HG03159 (cell line): ENCODE measurements around the gene EBF3.

Source experiments
- ATAC-seq: cut with Tn5 transposase; IDR thresholded peaks from one replicate; pipeline ENCODE4 v1.9.1; 2021; ENCODE audit warnings: mild to moderate bottlenecking, moderate library complexity; ENCODE audit not compliant: unreplicated experiment

Gene EBF3

DNA sequence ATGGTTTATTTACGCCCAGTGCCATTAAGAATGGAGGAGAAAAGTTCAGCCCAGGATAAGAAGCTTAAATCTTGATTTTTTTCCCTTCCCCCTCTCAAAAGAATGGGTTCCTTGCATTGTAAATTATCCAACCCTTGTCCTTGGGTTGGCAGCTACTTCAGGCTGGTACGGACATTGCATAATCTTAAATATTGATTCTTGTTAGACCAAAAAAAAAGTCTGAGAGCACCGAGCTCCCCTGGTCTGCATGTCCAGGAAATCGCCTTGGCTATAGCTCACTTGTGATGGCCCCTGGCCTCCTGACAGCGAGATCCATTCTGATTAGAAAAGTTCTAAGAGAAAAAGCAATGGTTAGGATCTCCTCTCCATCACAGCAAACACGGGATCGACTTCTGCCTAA, 151.7 kb downstream of the EBF3 start:
- ATAC-seq = no peak

GRCh38 chr10:129811208-129811607, 152.9 kb downstream of the EBF3 start:
- ATAC-seq = no peak

- ATAC-seq = no peak
These were observed 154.2 kb downstream of the EBF3 start for GRCh38 chr10:129809841-129810240.

DNA sequence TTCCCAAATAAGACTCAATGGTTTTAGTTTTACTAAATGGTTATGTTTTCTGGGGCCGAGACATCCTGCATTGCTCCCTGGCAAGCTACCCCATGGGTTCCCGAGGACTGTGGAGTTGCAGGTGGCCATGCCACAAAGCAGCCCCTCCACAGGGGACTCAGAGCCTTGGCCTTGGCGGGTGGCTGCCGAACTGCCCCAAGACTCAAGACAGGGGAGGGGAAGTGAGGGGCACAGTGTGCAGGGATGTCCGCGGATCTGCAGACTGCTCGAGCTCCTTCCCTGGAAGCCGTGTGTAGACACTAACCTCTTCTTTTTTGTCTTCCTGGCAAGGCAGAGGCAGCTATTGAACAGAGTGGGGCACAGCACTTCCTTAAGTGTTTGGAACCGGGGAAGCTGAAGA, 154.6 kb downstream of the EBF3 start:
- ATAC-seq = no peak

- no peak for ATAC-seq
These were observed 155.7 kb downstream of the EBF3 start for GRCh38 chr10:129808092-129808983.

GRCh38 chr10:129807211-129807610, 156.9 kb downstream of the EBF3 start:
- ATAC-seq = no peak

DNA sequence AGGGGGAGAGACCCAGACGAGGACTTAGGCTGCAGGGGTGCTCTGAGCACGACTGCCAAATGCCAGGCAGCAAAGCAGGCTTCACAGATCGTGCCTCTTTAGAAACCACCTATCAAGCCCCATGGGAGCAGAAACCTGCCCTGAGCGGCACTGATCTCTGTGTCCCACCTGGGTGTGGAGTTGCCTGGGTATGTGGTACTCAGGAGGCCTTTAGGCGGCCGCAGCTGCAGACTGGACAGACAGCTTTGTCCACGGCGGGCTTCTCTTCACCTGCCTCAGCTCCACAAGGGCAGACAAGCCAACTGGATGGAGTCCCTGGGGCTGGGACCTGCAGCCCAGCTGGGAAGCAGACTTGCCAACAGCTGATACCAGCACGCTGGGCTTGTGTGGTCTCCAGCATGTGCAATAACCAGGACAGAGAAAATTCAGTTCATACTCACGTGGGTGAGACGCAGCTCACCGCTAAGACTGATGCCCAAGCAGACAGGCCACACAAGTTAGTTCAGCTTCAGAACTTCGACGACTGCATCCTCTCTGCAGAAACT, 163.2 kb downstream of the EBF3 start:
- no peak for ATAC-seq

- no peak for ATAC-seq
These were observed 164.1 kb downstream of the EBF3 start for GRCh38 chr10:129799942-129800341.

- no peak for ATAC-seq
These were observed 167.2 kb downstream of the EBF3 start for GRCh38 chr10:129796710-129797420.

DNA sequence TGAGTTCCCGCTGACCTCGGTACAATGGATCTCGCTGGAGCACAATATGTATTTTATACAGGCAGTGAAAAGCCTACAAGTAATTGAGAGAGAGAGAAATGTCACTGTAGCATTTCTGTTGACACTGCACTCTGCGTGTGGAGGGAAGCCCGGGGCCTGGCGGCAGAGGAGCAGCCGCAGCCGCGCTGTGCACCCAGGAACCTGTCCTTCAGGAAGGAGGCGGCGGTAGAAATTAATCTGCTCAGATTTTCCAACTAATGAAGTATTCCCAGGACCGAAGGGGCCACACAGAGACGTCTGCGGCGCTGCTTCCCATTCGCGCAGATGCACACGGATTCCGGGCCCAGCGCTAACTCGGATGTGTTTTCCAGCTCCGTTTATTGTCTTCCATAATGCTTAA, 170.1 kb downstream of the EBF3 start:
- ATAC-seq = no peak

DNA sequence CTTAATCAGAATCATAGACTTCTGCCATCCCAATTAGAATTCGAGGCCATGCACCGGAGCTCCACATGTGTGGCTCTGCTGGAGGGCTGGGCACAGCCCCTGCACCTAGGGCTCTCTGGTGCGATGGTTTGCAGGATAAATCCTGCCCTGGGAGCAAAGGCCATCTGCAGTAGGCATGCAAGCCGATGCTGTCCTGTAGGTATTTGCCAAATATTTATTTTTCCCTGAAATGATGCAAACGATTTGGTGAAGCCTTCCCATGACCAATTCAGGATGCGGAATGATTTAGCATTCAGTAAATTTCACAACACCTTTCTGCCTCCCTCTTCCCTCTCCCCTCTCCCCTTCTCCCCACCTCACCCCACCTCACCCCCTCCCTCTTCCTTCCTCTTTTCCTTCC, 170.6 kb downstream of the EBF3 start:
- no peak for ATAC-seq

DNA sequence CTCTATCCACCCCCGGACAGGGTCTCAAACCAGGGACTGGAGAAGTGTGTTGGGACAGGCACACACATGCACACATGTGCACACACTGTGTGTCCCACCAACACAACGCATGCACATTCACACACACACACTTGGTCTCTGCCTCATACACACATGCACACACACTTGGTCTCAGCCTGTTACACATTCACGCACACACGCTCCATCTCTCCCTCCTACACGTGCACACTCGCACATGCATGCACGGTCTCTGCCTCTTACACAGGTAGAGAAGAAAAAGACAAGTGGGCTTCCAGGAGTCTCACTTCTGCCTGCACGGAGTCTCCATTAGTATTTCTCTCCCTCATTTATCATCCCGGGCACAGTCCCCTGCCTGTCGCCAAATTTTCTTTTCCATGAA, 171.2 kb downstream of the EBF3 start:
- no peak for ATAC-seq

GRCh38 chr10:129792141-129792540, 171.9 kb downstream of the EBF3 start:
- ATAC-seq = no peak

GRCh38 chr10:129790715-129791446, 173.2 kb downstream of the EBF3 start:
- ATAC-seq = no peak

DNA sequence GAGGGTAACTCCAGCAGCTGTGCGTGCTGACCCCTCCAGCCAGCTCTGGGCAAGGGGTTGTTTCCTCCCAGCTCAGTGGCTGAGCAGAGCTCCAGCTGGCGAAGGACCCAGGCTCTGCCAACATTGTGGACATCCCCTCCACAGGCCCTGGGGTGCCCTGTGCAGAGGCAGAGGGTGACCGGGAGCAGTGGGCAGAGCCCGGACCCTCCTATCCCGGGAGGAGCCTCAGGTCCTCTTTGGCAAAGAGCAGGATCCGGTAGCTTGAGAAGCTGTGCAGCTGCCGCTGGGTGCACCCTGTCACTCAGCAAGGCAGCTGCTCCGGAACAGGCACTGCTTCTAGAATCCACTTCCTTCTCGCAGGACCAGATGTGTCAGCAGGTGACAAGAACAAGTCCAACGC, 175.9 kb downstream of the EBF3 start:
- no peak for ATAC-seq

GRCh38 chr10:129787557-129787956, 176.5 kb downstream of the EBF3 start:
- no peak for ATAC-seq

DNA sequence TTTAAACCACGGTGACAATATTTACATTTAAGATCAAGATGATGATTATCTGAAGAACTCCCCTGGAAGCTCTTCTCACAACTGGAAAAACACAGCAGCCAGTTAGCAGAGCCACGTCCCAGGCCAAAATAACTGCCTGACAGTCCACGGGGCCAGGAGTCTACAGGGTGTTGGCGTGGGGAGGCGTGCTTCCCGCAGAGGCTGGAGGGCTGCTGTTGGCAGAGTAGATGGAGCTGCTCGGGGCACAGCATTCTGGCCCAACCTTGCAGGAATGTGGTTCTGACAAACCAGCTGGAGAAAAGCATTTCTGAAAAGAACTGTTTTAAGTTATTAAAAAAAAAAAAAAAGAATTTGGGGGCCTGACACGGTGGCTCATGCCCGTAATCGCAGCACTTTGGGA, 177.9 kb downstream of the EBF3 start:
- no peak for ATAC-seq

GRCh38 chr10:129785536-129785981, 178.5 kb downstream of the EBF3 start:
- no peak for ATAC-seq
